Measurements from ENCODE around the gene LY6G6D. TPM values are rescaled to one million over a fixed set of nuclear protein-coding genes. Genes with fewer than 3 reads are reported as not detected.
A peak's percentile ranks its signal among the peaks of the same experiment; 100 is the strongest.

The LY6G6D gene, protein sequence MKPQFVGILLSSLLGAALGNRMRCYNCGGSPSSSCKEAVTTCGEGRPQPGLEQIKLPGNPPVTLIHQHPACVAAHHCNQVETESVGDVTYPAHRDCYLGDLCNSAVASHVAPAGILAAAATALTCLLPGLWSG
- polyA plus RNA-seq (2013, experiment 1 of 4) = not detected
- not detected for polyA plus RNA-seq (2013, experiment 2 of 4)
- not detected for polyA plus RNA-seq (2013, experiment 3 of 4)
- polyA plus RNA-seq (2013, experiment 4 of 4) = not detected

DNA sequence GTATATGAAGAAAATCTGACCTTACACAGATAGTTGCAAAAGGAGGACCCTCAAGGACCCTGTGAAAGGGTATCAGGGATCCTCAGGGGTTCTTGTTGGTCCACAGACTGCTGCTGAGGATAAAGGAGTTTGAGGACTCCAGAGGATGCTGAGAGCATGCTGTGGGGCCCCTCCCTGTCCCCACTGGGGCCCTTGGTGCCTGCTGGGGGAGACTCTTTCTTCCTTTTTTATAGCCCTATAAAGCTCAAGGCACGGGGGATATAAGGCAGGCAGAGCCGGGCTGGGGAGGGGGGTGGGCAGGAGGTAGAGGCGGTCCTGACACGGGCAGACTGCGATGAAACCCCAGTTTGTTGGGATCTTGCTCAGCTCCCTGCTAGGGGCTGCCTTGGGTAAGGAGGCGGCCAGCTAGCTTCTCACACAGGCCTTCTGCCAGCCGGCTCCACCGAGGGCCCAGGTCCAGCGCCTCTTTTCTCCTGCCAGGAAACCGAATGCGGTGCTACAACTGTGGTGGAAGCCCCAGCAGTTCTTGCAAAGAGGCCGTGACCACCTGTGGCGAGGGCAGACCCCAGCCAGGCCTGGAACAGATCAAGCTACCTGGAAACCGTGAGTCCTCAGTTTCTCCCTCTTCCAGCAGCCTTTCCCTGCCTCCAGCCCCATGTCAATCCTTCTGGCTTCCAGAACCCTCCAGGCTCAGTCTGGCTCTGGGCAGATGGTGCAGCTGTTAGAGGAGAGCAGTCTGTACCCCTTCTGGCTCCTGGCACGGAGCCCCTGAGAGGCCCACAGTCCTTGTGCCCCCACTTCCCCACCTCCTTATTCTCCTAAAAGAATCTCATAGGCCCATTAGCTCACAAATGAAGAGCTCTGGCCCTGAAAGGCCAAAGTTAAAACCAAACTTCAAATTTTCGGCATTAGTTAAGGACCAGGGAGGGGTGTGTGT, at the start of gene LY6G6D:
Gene LY6G6D (plus strand): TSS at position 327 of the 937 bp plus-strand sequence. CDS start 8 bp downstream, at position 335.
- H3K27ac ChIP-seq (ENCODE audit: insufficient read depth, low read depth, low read length, poor library complexity, severe bottlenecking) = peak within 1 kb of the TSS; percentile 71

DNA sequence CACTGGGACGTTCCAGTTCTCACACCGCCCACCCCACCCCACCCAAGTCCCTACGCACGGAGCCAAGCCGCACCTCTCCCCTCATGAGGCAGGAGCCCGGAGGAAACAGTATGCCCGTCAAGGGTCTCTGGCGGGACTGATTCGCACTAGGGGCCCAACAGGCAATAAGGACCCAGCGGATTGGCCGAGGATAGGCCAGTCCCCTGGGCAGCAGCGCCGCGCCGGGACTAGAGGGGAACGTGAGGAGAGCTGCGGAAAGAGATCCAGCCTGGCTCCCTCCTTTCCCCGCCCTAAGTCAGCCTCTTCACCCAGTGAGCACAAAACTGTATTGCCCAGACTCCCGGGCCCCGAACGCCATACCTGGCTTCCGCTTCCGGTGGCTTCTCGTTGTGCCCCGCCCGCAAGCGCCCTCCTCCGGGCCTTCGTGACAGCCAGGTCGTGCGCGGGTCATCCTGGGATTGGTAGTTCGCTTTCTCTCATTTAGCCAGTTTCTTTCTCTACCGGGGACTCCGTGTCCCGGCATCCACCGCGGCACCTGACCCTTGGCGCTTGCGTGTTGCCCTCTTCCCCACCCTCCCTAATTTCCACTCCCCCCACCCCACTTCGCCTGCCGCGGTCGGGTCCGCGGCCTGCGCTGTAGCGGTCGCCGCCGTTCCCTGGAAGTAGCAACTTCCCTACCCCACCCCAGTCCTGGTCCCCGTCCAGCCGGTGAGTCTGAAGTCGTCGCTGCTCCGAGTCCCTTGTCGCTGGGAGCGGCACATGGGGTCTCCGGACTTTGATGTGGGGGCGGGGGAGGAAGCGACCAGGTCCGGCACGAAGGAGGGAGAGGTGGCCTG, 49.4 kb upstream of the LY6G6D start, which contains the start of gene CSNK2B:
Gene CSNK2B (plus strand): TSS at position 580 of the 836 bp plus-strand sequence. CDS start 752 bp downstream, outside the sequence.
- peak within 1 kb of the TSS; percentile 94 for H3K27ac ChIP-seq (ENCODE audit: insufficient read depth, low read depth, low read length, poor library complexity, severe bottlenecking)
- peaks cover 16% of the 10 kb centered on the region for H3K4me1 ChIP-seq (ENCODE audit: control insufficient read depth, insufficient read depth, low read length)
- H3K9me3 ChIP-seq (ENCODE audit: control insufficient read depth, low read length) = no peaks in the 10 kb centered on the region
- H3K36me3 ChIP-seq (ENCODE audit: control insufficient read depth, insufficient read depth, low read length) = peaks cover 32% of the 10 kb centered on the region
- no peaks in the 10 kb centered on the region for H3K27me3 ChIP-seq (ENCODE audit: control insufficient read depth, insufficient read depth, low read length, poor library complexity, severe bottlenecking)
- peak within 1 kb of the TSS; percentile 74 for H3K4me3 ChIP-seq (ENCODE audit: insufficient read depth, low read depth, low read length)
- WGBS, 2 experiments = 0% methylated on average over 63 of the region's 63 CpGs

More for the DNA sequence above, at the start of gene LY6G6D:
- Histone ChIP-seq H3K36me3 (ENCODE audit: control insufficient read depth, insufficient read depth, low read length) (no peaks in the 10 kb centered on the region), H3K4me3 (ENCODE audit: insufficient read depth, low read depth, low read length) (no peak within 1 kb of the TSS), H3K27me3 (ENCODE audit: control insufficient read depth, insufficient read depth, low read length, poor library complexity, severe bottlenecking) (peaks cover 32% of the 10 kb centered on the region), H3K4me1 (ENCODE audit: control insufficient read depth, insufficient read depth, low read length) (peaks cover 34% of the 10 kb centered on the region), H3K9me3 (ENCODE audit: control insufficient read depth, low read length) (no peaks in the 10 kb centered on the region)
- 55 to 56% methylated on average over 16 of the region's 16 CpGs for WGBS, 2 experiments

DNA sequence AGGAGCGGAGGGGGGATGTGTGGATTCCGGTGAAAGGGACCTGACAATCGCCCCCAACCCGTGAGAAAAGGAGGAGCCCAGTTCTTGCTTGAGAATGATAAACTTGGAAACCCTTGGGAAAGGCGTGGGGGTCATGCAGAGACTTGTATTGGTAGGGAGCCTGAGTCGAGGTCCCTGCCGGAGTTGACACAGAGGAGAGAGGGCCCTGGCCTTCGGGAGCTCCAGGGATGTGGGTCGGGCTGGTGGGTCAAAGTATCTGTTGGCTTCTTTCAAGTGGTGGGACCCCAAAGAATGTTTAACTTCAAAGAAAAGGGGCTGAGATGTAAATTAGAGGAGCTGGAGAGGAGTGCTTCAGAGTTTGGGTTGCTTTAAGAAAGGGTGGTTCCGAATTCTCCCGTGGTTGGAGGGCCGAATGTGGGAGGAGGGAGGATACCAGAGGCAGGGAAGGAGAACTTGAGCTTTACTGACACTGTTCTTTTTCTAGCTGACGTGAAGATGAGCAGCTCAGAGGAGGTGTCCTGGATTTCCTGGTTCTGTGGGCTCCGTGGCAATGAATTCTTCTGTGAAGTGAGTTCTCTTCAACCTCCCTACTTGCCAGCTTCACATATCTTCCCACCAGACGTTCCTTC, 48.7 kb upstream of the LY6G6D start:
- WGBS, 2 experiments = 15 to 17% methylated on average over 15 of the region's 15 CpGs
- H3K4me1 ChIP-seq (ENCODE audit: control insufficient read depth, insufficient read depth, low read length) = peaks cover 16% of the 10 kb centered on the region
- H3K27ac ChIP-seq (ENCODE audit: insufficient read depth, low read depth, low read length, poor library complexity, severe bottlenecking) = no peak overlapping the region
- peaks cover 38% of the 10 kb centered on the region for H3K36me3 ChIP-seq (ENCODE audit: control insufficient read depth, insufficient read depth, low read length)
- no peaks in the 10 kb centered on the region for H3K27me3 ChIP-seq (ENCODE audit: control insufficient read depth, insufficient read depth, low read length, poor library complexity, severe bottlenecking)
- H3K9me3 ChIP-seq (ENCODE audit: control insufficient read depth, low read length) = no peaks in the 10 kb centered on the region
- peak overlapping the region; percentile 74 for H3K4me3 ChIP-seq (ENCODE audit: insufficient read depth, low read depth, low read length)

DNA sequence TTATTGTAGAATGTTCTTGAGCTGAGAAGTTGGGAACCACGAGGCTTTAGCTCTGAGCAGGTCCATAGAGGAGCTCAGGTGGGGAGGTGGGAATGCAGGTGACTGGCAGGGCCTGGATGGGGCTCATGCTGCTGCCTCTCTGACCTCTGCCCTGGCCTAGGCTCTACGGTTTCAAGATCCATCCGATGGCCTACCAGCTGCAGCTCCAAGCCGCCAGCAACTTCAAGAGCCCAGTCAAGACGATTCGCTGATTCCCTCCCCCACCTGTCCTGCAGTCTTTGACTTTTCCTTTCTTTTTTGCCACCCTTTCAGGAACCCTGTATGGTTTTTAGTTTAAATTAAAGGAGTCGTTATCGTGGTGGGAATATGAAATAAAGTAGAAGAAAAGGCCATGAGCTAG, 45.5 kb upstream of the LY6G6D start, which contains the start of gene LY6G5B:
Gene LY6G5B (plus strand): TSS at position 301 of the 400 bp plus-strand sequence. CDS start 975 bp downstream, outside the sequence.
- Histone ChIP-seq H3K27ac (ENCODE audit: insufficient read depth, low read depth, low read length, poor library complexity, severe bottlenecking) (no peak within 1 kb of the TSS), H3K9me3 (ENCODE audit: control insufficient read depth, low read length) (no peaks in the 10 kb centered on the region), H3K4me3 (ENCODE audit: insufficient read depth, low read depth, low read length) (no peak within 1 kb of the TSS), H3K27me3 (ENCODE audit: control insufficient read depth, insufficient read depth, low read length, poor library complexity, severe bottlenecking) (no peaks in the 10 kb centered on the region), H3K36me3 (ENCODE audit: control insufficient read depth, insufficient read depth, low read length) (peaks cover 46% of the 10 kb centered on the region), H3K4me1 (ENCODE audit: control insufficient read depth, insufficient read depth, low read length) (no peaks in the 10 kb centered on the region)
- WGBS, 2 experiments = 90 to 92% methylated on average over 8 of the region's 8 CpGs

DNA sequence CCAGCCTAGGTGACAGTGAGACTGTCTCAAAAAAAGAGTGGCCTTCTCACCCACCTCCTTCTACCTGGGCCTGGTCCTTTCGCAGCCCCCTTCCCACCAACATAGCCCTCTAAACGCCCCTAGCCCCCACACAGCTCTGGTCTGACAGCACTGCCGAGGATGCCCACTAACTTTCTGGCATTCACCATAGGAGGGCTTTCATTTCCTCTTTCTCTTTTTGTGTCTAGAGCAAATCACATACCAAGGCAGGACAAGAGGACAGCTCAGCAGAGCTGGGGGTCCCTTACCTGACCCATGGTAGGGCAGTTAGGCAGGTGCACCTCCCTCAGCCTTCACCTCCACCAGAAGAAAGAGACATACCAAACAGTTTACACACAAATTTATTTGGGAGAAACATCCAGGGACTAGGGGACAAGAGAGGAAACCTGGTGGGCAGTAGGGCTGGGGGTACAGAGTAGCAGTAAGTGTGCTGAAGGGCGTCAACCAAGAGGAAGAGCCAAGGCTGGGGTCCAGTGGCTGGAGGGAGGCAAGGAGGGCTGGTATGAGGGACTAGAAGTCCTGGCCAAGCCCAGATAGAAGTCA, 38.7 kb upstream of the LY6G6D start:
- no peaks in the 10 kb centered on the region for H3K4me1 ChIP-seq (ENCODE audit: control insufficient read depth, insufficient read depth, low read length)
- H3K36me3 ChIP-seq (ENCODE audit: control insufficient read depth, insufficient read depth, low read length) = peaks cover 8% of the 10 kb centered on the region
- no peak overlapping the region for H3K27ac ChIP-seq (ENCODE audit: insufficient read depth, low read depth, low read length, poor library complexity, severe bottlenecking)
- H3K27me3 ChIP-seq (ENCODE audit: control insufficient read depth, insufficient read depth, low read length, poor library complexity, severe bottlenecking) = peaks cover 11% of the 10 kb centered on the region
- no peaks in the 10 kb centered on the region for H3K9me3 ChIP-seq (ENCODE audit: control insufficient read depth, low read length)
- no peak overlapping the region for H3K4me3 ChIP-seq (ENCODE audit: insufficient read depth, low read depth, low read length)
- 79 to 88% methylated on average over 4 of the region's 4 CpGs for WGBS, 2 experiments

DNA sequence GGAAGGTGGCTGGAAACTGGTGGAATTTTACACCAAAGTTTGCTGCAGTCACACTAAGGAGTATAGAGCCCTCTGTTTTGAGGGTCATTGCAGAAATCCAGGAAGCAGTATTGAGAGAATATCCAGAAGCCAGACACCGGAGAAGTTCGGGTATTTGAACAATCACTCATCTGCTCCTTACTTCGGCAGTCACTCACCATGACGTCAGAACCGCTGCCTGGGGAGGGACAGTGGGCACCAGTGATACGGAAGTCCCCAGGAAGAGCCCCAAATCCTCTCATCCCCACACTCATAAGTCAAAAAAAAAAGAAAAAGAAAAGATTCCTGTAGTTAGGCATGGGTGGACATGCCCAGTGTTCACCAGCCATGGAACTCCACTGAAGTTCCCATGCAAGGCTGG, 38.2 kb upstream of the LY6G6D start:
- WGBS, 2 experiments = 80 to 84% methylated on average over 6 of the region's 6 CpGs
- Histone ChIP-seq H3K27ac (ENCODE audit: insufficient read depth, low read depth, low read length, poor library complexity, severe bottlenecking) (no peak overlapping the region), H3K27me3 (ENCODE audit: control insufficient read depth, insufficient read depth, low read length, poor library complexity, severe bottlenecking) (peaks cover 16% of the 10 kb centered on the region), H3K9me3 (ENCODE audit: control insufficient read depth, low read length) (no peaks in the 10 kb centered on the region), H3K4me1 (ENCODE audit: control insufficient read depth, insufficient read depth, low read length) (no peaks in the 10 kb centered on the region), H3K36me3 (ENCODE audit: control insufficient read depth, insufficient read depth, low read length) (peaks cover 3% of the 10 kb centered on the region), H3K4me3 (ENCODE audit: insufficient read depth, low read depth, low read length) (no peak overlapping the region)

DNA sequence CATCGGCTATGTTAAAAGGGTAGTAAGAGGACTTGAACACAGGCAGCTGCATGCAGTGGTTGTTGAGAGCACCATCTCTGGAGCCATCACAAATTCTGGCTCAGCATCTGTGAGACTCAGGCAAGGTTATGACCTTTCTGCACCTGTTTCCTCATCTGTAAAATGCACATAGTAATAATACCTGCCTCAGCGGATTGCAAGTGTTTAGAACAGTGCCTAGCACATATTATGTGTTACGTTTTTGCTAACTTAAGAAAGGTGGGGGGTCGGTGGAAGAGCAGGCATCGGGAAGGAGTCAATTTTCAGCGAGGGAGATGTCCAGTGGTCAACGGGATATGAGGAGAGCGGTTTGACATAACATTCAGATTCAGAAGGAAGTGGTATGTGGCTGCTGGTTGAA, 37.2 kb upstream of the LY6G6D start:
- no peaks in the 10 kb centered on the region for H3K4me1 ChIP-seq (ENCODE audit: control insufficient read depth, insufficient read depth, low read length)
- no peak overlapping the region for H3K4me3 ChIP-seq (ENCODE audit: insufficient read depth, low read depth, low read length)
- H3K9me3 ChIP-seq (ENCODE audit: control insufficient read depth, low read length) = no peaks in the 10 kb centered on the region
- no peak overlapping the region for H3K27ac ChIP-seq (ENCODE audit: insufficient read depth, low read depth, low read length, poor library complexity, severe bottlenecking)
- WGBS, 2 experiments = 84% methylated on average over 8 of the region's 8 CpGs
- peaks cover 22% of the 10 kb centered on the region for H3K27me3 ChIP-seq (ENCODE audit: control insufficient read depth, insufficient read depth, low read length, poor library complexity, severe bottlenecking)
- H3K36me3 ChIP-seq (ENCODE audit: control insufficient read depth, insufficient read depth, low read length) = no peaks in the 10 kb centered on the region

DNA sequence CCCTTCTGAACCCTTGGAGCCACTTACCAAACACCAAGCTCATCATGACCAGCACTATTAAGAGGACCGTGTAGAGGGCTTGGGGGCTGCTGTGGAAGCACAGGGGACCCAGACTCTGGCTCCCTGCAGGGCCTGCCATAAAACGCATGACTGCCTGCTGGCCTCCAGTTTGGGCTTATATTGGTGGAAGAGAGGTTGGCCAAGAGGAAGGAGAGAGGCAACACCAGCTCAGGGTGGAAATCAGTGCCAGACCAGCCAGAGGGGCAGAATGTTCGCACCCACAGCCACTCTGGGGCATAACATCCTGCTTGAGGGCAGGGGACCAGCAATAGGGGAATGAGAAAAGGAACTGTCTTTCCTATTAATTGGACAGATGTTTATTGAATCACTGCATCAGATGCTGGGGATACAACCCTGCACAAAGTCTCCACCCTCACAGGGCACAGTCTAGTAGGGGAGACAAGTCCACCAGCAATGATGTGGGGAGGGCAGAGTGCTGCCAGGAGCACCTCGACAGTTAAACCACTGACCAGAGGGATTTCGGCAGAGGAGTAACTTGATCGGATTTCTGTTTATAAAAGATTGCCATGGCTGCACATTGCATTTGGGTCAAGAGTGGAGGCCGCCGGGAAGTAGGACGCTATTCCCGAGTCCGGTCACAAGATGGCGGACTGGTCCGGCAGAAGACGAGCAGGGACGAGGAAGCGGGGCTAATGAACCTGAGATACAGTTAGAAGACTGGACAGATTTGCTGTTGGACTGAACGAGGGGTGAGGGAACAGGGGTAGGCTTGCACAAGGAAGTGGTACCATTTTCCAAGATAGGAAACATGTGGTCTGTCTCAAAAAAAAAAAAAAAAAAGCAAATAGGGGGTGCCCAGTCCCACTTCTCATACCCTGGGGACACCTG, 34.7 kb upstream of the LY6G6D start, which contains the start of gene LY6G5C:
Gene LY6G5C (minus strand): TSS at position 842 of the 909 bp plus-strand sequence. CDS start 694 bp downstream, at position 148.
- 13 to 17% methylated on average over 17 of the region's 17 CpGs for WGBS, 2 experiments
- no peak within 1 kb of the TSS for H3K27ac ChIP-seq (ENCODE audit: insufficient read depth, low read depth, low read length, poor library complexity, severe bottlenecking)
- no peaks in the 10 kb centered on the region for H3K36me3 ChIP-seq (ENCODE audit: control insufficient read depth, insufficient read depth, low read length)
- H3K4me1 ChIP-seq (ENCODE audit: control insufficient read depth, insufficient read depth, low read length) = peaks cover 9% of the 10 kb centered on the region
- peaks cover 22% of the 10 kb centered on the region for H3K27me3 ChIP-seq (ENCODE audit: control insufficient read depth, insufficient read depth, low read length, poor library complexity, severe bottlenecking)
- H3K4me3 ChIP-seq (ENCODE audit: insufficient read depth, low read depth, low read length) = peak within 1 kb of the TSS; percentile 42
- H3K9me3 ChIP-seq (ENCODE audit: control insufficient read depth, low read length) = no peaks in the 10 kb centered on the region

Data from ectodermal cell (in vitro differentiated cells).